Measurements from ENCODE around the gene DDX54.
"Not testable (repeated sequence)": the region's sequence is repeated elsewhere in the genome, so short reads cannot be mapped to it uniquely, and the experiment has no call there.

The DDX54 gene

GRCh38 chr12:113161415-113162016 lies 23.8 kb downstream of the DDX54 start:
- peak in 1 of 2 donors; percentile 17 for DNase-seq

GRCh38 chr12:113159937-113160336 lies 25.3 kb downstream of the DDX54 start:
- DNase-seq: no peak

GRCh38 chr12:113158439-113159203 lies 26.7 kb downstream of the DDX54 start:
- no peak for DNase-seq

- DNase-seq: no peak
These were observed 27.9 kb downstream of the DDX54 start for GRCh38 chr12:113157218-113157859.

GRCh38 chr12:113155646-113156045 lies 29.6 kb downstream of the DDX54 start:
- DNase-seq: no peak

- no peak for DNase-seq
These were observed 30.2 kb downstream of the DDX54 start for GRCh38 chr12:113155060-113155459.

- no peak for DNase-seq
These were observed 30.8 kb downstream of the DDX54 start for GRCh38 chr12:113154351-113154973.

- peak; percentile 72 to 74 for DNase-seq
These were observed 32.2 kb downstream of the DDX54 start for GRCh38 chr12:113152835-113153814.

- no peak for DNase-seq
These were observed 33.0 kb downstream of the DDX54 start for GRCh38 chr12:113152196-113152834.

- DNase-seq: no peak
These were observed 33.6 kb downstream of the DDX54 start for GRCh38 chr12:113151655-113152054.

GRCh38 chr12:113149361-113150150 lies 35.7 kb downstream of the DDX54 start, which contains the start of gene CFAP73:
TSS of gene CFAP73 (plus strand) at chr12:113149724. CDS start at chr12:113149858, 134 bp downstream.
- no peak for DNase-seq

GRCh38 chr12:113146999-113147398 lies 38.3 kb downstream of the DDX54 start:
- DNase-seq: no peak

GRCh38 chr12:113145720-113146551 lies 39.3 kb downstream of the DDX54 start:
- no peak for DNase-seq

- DNase-seq: no peak
These were observed 40.5 kb downstream of the DDX54 start for GRCh38 chr12:113144806-113145205.

GRCh38 chr12:113143959-113144358 lies 41.3 kb downstream of the DDX54 start:
- no peak for DNase-seq

- DNase-seq: no peak
These were observed 42.4 kb downstream of the DDX54 start for GRCh38 chr12:113142886-113143332.

GRCh38 chr12:113142173-113142885 lies 42.9 kb downstream of the DDX54 start:
- peak in 1 of 2 donors; percentile 45 for DNase-seq

- not testable (repeated sequence) for DNase-seq
These were observed 43.6 kb downstream of the DDX54 start for GRCh38 chr12:113141716-113142115.

- DNase-seq: no peak
These were observed 44.6 kb downstream of the DDX54 start for GRCh38 chr12:113140706-113141105.

Data from CD4-positive, alpha-beta T cell treated with Interleukin-4 for 1 hour (primary cell).